Astrocyte of the cerebellum (primary cell): ENCODE results near the gene LYSMD2.

Source experiments
- DNase-seq: peaks from one replicate; pipeline ENCODE4 v3.0.0-alpha.2; 2011; ENCODE audit warnings: low read depth
- H3K4me3 ChIP-seq: 2 replicates; pipeline ENCODE4 v1.5.1; 2011; ENCODE audit warnings: mild to moderate bottlenecking, low read depth, low read length, moderate library complexity
- in situ Hi-C: cut with HindIII; loops from 2 replicates; pipeline ENCODE4 v1.10.0; 2017; ENCODE audit warnings: low sequenced_read_pairs
- TF ChIP-seq, protein P1 (sequence below): IDR thresholded peaks from 2 replicates; pipeline ENCODE4 v1.5.1; 2012; ENCODE audit warnings: low read length, low read depth, moderate library complexity, mild to moderate bottlenecking; ENCODE audit errors: missing control alignments

Gene LYSMD2

GRCh38 chr15:51678096-51678495, 59.4 kb downstream of the LYSMD2 start:
- TF ChIP-seq, protein P1, sequence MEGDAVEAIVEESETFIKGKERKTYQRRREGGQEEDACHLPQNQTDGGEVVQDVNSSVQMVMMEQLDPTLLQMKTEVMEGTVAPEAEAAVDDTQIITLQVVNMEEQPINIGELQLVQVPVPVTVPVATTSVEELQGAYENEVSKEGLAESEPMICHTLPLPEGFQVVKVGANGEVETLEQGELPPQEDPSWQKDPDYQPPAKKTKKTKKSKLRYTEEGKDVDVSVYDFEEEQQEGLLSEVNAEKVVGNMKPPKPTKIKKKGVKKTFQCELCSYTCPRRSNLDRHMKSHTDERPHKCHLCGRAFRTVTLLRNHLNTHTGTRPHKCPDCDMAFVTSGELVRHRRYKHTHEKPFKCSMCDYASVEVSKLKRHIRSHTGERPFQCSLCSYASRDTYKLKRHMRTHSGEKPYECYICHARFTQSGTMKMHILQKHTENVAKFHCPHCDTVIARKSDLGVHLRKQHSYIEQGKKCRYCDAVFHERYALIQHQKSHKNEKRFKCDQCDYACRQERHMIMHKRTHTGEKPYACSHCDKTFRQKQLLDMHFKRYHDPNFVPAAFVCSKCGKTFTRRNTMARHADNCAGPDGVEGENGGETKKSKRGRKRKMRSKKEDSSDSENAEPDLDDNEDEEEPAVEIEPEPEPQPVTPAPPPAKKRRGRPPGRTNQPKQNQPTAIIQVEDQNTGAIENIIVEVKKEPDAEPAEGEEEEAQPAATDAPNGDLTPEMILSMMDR, result no peak
- no peak overlapping the region for H3K4me3 ChIP-seq
- in situ Hi-C loops, result no loop called here
- DNase-seq, result no peak

- TF ChIP-seq, protein P1, result no peak
- no peak for DNase-seq
- H3K4me3 ChIP-seq, result no peak overlapping the region
- in situ Hi-C loops, result no loop called here
These were observed 60.0 kb downstream of the LYSMD2 start for GRCh38 chr15:51677452-51677851.

DNA sequence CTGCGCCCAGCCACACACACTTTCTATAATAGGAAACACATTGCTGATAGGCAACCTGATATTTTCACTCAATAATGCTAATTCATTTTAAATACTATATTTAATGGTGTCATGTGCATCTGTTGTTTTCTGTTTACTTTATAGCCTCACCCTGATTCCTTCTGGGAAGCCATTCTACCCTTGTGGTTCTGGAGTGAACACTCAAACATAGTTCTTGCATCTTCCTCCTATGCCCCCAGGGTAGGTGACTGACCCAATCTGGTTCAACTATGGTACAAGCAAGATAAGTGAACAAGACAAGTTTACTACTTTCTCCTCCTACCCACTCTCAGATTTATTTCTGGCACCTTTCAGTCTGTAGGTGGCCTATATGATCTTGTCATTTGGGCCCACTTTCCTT, 60.4 kb downstream of the LYSMD2 start:
- in situ Hi-C loops, result no loop called here

GRCh38 chr15:51675234-51675633, 62.2 kb downstream of the LYSMD2 start:
- TF ChIP-seq, protein P1, result no peak
- in situ Hi-C loops, result no loop called here
- H3K4me3 ChIP-seq, result no peak overlapping the region
- no peak for DNase-seq

More for the DNA sequence above, 60.4 kb downstream of the LYSMD2 start:
- TF ChIP-seq, protein P1, result no peak
- DNase-seq, result no peak
- no peak overlapping the region for H3K4me3 ChIP-seq
